MV-4-11 (cell line): ENCODE measurements around the gene SMG1.
"Not testable (repeated sequence)": the region's sequence is repeated elsewhere in the genome, so short reads cannot be mapped to it uniquely, and the experiment has no call there.

Experiments used
- DNase-seq: peaks from one replicate; lab custom pipeline; 2025; lab: John Stamatoyannopoulos, UW

Gene SMG1

DNA sequence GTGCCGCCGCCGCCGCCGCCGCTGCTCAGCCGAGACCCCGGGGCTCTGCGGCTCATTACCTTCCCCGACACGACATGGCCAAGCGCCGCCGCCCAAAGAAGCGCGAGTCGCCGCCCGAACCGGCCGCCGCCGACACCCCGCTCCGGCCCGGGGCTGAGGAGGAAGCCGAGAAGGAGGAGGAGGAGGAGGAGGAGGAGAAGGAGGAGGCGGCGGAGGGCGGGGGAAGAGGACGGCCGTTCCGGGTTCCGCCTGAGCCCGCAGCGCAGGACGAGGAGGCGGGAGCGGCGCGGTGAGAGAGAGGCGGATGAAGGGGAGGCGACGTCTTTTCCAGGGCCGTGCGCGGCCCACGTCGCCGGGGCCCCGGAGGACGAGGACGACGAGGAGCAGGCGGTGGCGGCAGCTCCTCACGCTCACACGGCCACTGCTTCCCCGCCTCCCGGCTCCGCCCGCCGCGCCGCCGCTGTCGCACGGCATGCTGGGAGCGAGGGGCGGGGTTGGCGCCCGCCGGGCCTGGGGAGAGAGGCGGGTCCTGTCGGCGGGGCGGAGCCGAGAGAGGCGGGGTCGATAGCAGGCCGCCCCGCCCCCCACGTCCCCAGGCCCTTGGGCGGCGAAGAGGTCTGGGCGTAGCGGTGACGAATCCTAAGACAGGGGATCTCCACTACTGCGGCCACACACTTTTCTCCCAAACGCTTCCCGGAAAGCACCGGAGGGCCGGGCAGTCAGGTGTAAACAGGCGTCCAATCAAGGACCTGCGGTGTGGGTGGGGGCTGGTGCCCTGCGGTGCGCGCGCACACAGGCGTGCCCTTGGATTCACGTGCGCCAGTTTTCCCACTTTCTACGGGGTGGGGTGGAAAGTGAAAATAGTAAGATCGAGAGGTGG lies at the start of gene SMG1:
SMG1 (minus strand) TSS at position 423 of the 880 bp plus-strand sequence; CDS start at position 56, 367 bp downstream.
- peak; percentile 81 for DNase-seq

DNA sequence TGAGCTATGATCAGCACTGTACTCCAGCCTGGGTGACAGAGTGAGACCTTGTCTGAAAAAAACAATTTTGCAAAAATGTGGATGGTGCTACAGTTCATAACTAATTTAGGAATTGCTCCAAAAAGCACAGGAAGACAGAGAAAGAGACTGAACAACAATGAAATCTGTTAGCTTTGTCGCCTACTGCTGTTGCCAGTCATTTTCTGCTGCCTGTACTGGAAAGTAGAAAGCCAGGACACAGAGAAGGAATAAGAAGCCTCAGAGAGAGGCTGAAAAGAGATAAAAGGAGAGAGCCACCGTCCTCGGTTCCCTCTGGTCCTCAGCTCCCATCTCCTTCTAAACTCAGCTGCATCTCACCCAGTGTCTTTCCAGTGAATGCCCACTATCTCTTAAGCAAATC lies 48.9 kb upstream of the SMG1 start:
- DNase-seq = no peak

DNA sequence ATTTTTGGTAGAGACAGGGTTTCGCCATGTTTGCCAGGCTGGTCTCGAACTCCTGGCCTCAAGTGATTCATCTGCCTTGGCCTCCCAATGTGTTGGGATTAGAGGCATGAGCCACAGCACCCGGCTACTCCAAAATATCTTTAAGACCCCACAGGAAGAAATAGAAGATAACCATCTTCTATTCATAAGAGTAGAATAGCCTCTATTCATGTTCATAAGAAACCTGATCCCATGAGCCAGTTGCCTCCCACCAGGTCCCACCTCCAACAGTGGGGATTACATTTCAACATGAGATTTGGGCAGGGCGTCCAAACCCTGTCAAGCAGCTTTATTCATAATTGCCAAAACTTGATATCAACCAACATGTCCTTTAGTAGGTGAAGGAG lies 43.6 kb upstream of the SMG1 start:
- DNase-seq = no peak

DNA sequence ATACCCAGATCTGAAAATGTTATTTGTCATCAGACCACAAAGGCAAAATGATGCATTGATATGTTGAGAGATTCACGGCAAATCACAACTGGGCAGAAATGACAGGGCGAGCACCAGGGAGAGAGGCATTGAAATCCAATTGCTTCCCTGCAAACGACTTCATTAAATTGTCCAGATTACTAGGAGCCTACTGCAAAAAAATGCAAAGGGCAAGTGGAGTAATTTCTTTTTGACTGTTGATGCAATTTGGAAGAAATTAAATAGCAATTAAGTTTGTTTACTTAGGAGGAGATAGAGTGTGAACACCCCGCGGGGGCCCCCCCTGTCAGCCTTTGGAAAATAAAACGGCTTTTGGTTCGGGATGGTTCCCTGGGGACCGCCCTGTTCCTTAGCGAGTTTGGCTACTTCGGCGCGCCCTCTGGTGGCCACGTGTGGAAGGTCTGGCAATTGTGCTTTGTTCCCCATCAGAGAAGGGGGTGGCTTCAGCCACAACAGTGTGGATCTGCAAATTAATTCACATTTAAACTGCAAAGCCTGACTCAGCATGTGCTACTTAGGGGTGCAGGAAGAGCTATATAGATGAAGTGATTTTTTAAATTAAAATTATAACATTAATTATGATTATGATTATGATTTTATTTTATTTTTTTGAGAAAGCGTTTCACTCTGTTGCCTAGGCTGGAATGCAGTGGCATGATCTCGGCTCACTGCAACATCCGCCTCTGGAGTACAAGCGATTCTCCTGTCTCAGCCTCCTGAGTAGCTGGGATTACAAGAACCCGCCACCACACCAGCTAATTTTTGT lies 43.0 kb upstream of the SMG1 start:
- peak; percentile 53 for DNase-seq

DNA sequence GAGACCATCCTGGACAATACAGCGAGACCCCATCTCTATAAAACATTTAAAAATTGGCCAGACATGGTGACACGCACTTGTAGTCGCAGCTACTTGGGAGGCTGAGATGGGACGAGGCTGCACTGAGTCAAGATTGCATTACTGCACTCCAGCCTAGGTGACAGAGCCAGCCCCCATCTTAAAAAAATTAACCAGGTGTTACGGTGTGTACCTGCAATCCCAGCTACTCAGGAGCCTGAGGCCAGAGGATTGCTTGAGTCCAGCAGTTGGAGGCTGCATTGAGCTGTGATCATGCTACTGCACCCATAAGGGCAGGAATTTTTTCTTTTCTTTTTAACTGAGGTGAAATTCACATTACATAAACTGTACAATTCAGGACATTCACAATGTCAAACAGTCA lies 40.6 kb upstream of the SMG1 start:
- DNase-seq = no peak

DNA sequence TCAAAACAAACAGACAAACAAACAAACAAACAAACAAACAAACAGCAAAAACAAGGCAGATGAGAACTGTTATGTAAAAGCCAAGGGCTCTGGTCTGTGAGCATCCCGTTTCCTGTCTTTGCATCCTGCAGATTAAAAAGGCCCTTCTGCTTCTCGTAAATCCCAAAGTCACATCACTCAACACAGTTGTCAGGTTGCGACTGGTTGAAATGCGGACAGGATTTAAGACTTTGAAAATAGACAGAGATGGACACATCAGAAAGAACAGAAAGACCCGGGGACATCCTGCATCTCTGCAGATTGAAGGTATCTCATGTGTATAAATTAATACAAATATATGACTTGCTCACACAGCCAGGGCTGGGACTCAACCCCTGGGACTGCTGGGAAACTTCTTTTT lies 39.3 kb upstream of the SMG1 start:
- DNase-seq = no peak

DNA sequence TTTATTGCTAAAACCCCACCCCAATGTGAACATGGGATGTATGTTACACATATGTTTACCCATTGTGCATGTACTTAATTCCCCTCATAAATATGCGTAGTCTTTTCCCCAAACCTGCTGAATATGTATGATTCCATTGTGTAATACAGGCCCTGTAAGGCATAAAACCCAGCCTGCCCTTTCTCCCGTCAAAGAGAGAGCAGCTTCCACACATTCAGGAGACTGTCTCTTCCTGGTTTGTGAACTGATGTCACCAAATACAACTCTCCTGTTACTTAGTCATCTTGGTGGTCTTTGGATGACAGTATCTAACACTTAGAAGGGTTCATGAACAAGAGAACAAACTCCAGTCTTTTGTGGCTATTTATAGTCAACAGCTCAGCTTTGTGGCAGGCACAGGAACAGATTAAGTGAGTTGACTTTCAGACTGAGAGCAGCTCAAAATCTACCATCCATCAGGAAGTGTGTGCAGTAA lies 32.9 kb upstream of the SMG1 start:
- peak; percentile 48 for DNase-seq

DNA sequence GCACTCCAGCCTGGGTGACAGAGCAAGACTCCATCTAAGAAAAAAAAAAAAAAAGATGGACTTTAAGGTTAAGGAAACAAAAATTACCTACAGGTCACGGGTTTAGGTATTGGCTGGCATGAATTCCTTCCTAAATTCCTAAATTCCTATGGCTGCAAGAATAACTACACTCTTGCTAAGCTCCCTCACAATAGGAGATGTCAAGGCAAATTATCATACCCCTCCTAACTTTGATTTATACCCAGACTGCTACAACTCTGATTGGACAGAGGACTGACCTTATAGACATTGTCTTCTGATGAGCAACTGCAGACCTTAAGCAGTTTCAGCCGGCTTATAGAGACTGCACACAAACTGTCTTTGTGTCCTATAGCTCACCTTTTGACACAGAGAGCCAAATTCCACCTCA lies 32.4 kb upstream of the SMG1 start:
- DNase-seq = no peak

DNA sequence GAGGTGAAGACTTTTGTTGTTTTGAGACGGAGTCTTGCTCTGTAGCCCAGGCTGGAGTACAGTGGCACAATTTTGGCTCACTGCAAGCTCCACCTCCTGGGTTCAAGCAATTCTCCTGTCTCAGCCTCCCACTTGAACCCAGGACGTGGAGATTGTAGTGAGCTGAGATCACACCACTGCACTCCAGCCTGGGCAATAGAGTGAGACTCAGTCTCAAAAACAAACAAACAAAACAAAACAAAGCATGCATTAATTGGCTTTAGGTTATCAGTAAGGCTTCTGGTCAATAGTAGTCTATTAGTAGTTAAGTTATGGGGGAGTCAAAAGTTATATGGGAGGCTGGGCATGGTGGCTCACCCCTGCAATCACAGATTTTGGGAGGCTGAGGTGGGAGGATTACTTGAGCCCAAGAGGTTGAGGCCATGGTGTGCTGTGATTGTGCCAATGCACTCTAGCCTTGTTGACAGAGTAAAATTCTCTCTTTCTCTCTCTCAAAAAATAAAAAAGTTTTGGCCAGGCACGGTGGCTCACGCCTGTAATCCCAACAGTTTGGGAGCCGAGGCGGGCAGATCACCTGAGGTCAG lies 30.5 kb upstream of the SMG1 start:
- DNase-seq = not testable (repeated sequence)

DNA sequence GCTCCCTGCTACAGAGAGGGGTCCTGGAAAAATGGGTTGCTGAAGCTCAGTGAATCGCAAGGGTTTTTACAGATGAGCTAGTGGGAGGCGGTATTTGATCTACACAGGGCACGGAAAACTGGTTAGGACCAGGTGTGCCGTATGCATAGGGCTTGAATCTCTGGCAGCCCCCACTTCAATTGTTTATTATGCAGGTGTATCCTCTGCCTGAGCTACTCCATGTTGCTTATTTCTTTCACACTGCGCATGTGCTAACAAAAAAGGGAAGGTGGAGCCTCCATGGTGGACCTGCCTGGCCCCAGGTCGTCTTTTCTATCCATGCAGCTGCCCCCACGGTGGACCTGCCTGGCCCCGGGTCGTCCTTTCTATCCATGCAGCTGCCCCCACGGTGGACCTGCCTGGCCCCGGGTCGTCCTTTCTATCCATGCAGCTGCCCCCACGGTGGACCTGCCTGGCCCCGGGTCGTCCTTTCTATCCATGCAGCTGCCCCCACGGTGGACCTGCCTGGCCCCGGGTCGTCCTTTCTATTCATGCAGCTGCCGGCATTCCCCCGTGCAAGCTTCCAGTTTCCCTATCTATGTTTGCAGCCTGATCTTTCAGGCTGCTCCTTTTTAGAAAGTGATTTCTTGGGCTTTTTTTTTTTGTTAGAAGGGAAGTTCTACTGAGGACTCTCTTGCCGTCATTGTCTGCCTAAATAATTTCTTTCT lies 29.8 kb upstream of the SMG1 start:
- DNase-seq = peak; percentile 25

DNA sequence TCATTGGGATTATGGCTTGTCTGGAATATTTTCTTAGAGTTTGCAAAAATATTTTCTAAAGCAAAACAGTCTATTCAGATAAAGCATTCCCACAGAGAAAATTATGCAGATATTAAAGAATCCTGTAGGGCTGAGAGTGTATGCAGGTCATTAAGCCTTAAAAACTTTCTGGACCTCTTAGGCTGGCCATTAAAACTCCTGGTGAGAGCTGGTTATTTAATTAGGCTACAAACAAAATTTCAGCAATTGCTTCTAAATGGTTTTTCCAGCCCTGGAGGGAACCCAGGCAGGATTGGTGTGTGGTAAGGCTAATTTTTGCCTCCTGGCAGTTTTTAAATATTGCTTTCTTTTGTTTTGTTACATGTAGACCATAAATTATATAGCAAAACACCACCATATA lies 27.3 kb upstream of the SMG1 start:
- no peak for DNase-seq

DNA sequence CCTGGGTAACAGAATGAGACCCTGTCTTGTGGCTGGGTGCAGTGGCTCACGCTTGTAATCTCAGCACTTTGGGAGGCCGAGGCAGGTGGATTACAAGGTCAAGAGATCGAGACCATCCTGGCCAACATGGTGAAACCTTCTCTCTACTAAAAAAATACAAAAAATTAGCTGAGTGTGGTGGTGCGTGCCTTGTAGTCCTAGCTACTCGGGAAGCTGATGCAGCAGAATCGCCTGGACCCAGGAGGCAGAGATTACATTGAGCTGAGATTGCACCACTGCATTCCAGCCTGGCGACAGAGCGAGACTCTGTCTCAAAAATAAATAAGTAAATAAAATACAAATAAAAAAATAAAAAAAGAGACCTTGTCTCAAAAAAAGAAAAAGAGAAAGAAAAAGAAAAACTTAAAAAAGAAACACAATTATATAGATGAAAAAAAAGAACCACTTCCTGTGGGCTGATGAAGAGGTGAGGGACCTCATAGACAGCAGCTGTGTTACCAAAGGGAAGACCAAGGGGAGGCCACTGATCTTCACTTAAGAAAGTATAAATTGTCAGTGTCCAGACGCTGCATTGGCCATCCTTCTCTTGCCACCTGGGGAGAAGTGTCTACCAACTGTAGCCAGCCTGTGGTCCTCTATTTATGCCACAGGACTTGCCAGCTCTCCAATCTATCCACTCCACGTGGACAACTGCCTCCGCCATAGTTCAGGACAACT lies 24.4 kb upstream of the SMG1 start:
- DNase-seq = no peak

DNA sequence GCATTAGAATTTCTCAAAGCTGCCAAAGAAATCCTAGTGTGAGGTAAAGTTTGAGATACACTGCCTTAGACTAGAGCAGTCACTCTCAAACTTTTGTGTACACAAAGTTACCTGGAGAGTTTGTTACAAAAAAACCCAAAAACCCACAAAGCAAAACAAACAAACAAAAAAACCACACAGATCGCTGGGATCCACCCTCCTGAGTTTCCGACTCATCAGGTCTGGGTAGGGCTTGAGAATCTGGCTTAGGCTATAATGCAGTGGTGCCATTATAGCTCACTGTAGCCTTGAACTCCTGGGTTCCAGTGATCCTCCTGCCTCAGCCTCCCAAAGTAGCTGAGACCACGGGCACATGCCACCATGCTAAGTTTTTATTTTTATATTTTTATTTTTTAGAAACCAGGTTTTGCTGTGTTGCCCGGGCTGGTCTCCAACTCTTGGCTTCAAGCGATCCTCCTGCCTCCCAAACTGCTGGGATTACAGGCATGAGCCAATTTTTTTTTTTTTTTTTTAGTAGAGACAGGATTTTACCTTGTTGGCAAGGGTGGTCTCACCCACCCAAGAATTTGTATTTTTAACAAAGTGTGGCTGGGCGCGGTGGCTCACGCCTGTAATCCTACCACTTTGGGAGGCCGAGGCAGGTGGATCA lies 22.3 kb upstream of the SMG1 start:
- no peak for DNase-seq

DNA sequence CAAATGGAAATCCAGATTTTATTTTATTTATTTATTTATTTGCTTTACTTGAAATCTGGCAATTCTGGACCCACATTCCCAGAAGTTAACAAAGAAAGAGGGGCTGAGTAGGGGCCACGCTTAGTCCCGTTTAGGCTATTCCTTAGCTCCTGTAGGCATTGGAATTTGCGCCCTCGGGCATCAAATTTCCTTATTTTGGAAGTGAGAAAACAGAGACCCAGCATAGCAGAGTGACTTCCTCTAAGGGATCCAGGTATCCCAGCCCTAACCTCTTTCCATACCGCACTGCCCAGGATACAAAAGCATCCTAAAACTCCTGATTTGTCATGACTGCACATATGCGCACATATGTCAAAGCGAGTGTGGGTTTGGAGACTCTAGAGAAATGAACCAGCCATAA lies 19.0 kb upstream of the SMG1 start:
- DNase-seq = no peak

DNA sequence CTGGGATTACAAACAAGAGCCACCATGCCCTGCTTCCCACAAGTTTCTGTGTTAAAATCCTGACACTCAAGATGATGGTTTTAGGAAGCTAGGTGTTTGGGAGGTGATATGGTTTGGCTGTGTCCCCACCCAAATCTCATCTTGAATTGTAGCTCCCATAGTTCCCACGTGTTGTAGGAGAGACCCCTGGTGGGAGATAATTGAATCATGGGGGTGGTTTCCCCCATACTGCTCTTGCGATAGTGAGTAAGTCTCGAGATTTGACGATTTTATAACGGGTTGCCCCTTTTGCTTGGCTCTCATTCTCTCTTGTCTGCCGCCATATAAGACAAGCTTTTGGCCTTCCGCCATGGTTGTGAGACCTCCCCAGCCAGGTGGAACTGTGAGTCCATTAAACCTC lies 17.2 kb upstream of the SMG1 start:
- no peak for DNase-seq

DNA sequence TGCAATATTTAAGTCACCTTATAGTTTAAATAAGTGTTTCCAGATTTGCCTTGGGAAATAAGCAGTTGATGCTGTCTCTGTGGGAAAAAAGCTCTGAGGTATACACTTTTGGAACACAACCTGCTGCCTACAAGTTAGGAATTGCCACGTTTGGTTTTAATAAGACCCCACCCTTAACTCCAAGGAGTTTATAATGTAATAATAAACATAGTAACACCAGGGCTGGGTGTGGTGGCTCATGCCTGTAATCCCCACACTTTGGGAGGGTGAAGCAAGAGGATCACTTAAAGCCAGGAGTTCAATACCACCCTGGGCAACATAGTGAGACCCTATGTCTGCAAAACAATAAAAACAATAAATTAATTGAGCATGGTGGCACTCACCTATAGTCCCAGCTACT lies 15.9 kb upstream of the SMG1 start:
- no peak for DNase-seq

DNA sequence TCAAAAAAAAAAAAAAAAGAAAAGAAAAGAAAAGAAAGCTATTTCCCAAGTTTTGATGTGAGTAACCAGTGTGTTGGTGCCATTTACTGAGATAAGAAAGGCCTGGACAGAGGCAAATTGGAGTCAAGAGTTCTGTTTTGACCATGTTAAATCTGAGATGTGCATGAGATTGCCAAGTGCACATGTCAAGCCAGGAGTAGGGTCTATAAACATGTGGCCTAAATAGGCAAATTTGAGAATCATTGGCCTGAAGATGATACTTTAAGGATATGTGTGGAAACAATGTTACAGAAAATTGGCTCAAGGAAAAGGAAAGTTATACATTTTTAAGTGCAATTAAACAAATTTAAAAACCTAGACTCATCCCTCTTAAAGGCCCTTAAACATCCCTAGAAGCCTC lies 15.3 kb upstream of the SMG1 start:
- no peak for DNase-seq

DNA sequence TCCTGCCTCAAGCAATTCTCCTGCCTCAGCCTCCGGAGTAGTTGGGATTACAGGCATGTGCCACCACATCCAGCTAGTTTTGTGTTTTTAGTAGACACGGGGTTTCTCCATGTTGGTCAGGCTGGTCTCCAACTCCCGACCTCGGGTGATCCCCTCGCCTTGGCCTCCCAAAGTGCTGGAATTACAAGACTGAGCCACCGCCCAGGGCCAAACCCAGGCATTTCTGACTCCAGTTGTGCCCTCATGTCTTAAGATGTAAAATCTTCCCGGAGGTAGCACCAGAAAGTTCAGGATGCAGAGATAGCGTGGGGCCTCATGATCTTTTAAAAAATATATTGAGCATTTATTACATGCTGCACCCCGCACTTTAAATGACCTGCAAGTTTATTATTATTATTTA lies 12.8 kb upstream of the SMG1 start:
- DNase-seq = no peak

DNA sequence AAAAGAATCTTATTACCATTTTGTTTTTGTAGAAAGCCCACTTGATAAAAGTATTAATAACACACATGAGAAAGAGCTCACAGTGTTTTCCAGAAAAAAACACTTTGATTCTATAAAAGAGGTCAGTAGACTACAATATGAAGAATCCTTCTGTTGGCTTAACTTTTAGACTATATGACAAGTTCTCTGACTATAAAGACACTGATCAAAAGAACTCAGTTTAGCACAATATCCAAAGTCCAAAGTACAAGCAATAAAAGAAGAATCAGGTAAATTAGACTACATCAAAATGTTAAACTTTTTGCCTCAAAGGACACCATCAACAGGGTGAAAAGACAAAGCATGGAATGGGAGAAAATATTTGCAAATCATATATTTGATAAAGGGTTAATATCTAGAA lies 11.2 kb upstream of the SMG1 start:
- no peak for DNase-seq

DNA sequence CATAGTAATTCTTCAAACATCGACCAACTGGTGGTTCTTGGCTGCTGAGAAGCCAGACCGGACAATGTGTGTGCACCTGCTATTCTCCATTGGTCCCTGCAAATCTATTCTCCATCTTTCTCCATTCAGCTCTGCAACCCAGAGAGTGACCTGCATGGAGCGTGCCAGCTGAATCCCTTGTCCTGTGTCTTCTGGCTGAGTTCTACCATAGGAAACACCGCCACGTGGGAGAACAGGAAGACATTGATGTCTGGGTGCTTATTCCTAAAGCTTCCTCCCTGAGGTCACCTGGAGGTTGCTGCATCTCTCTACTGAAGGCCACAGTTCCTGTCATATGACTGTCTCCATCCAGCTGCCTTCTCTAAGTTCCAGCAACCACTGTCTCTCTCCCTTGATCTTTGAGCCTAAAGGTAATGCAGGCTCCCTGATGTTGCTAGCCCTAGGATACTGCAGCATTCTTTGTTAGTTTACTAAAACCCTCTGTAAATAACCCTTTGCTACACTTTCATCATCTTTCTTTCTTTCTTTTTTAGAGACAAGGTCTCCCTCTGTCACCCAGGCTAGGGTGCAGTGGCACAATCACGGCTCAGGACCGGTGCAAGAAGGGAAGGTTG lies 10.6 kb upstream of the SMG1 start:
- no peak for DNase-seq

DNA sequence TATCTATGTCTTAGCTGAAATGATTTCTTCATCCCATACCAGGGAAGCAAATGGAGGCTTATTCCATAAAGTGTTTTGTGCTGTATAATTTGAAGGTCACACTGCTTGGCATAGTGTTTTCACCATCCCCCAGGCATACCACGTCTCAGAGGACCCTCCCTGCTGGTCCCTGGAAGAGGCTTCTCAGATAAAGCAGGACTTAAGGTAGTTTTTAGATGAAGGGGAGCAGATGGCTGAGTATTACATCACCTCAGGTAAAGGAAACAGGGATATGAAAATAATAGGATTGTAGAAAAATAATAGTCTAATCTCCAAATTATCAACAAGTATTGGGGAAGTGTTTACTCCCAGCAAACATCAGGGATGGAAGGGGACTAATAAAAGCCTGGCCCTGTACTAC lies 7.3 kb upstream of the SMG1 start:
- DNase-seq = no peak
